Stomach (tissue), 4 donors: ENCODE measurements around the gene ZNG1F.
"Not testable (repeated sequence)": the region's sequence is repeated elsewhere in the genome, so short reads cannot be mapped to it uniquely, and the experiment has no call there.

ENCODE experiments used
- CTCF ChIP-seq, 7 experiments: fragments of 450-650 bp in 4 of 7; fragments of 200-600 bp in 3 of 7; sonication (generic) in 3 of 7; IDR thresholded peaks; one replicate each; pipeline ENCODE4 v1.5.1; 2016 to 2019; ENCODE audit warnings: antibody characterized with exemption in 7 of 7, control low read depth in 2 of 7, mild to moderate bottlenecking in 1 of 7
- EP300 ChIP-seq: sonication (generic); formaldehyde crosslinking; IDR thresholded peaks from one replicate; pipeline ENCODE4 v1.6.1; 2017; ENCODE audit warnings: antibody characterized with exemption
- POLR2A ChIP-seq, 4 donors: fragments of 450-650 bp; IDR thresholded peaks; one replicate each; pipeline ENCODE4 v1.6.1; 2016; ENCODE audit warnings: antibody characterized with exemption in 4 of 4, control low read depth in 2 of 4, mild to moderate bottlenecking in 1 of 4, moderate library complexity in 1 of 4
- POLR2AphosphoS5 ChIP-seq, 3 donors: sonication (generic); formaldehyde crosslinking; IDR thresholded peaks; one replicate each; pipeline ENCODE4 v1.6.1; 2016; ENCODE audit warnings: antibody characterized with exemption in 3 of 3

GRCh38 chr9:41174994-41175393 lies 14.1 kb downstream of the ZNG1F start:
- not testable (repeated sequence) for TF ChIP-seq CTCF (IDR thresholded peaks at IDR 0.05); POLR2A (IDR thresholded peaks at IDR 0.05); EP300; POLR2AphosphoS5 (IDR thresholded peaks at IDR 0.05)
